ENCODE measurements around the gene RGS9.

The RGS9 gene

DNA sequence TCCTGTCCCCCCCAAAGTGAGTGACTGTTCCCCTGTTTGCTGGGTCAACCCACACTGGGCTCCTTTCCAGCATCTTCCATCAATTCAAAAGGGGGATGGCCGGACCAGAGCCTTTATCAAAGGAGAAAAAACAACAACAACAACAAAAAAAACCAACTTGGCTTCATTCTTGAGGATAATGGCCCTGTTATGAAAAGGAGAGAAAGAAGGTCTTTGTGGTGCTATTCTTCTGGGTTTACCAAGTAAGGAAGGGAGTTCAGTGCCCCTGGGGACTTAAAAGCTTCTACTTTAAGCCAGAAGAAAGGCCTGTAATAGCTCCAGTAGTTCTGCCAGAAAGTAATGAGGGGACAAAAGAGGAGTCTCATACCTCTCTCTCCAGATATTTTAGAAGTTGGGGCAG is 71.5 kb downstream of the RGS9 start:
- peaks cover 5% of the 10 kb centered on the region for H3K27me3 Mint-ChIP-seq
- no peaks in the 10 kb centered on the region for H3K4me1 Mint-ChIP-seq
- no peak overlapping the region for H3K27ac Mint-ChIP-seq
- H3K9me3 Mint-ChIP-seq = no peaks in the 10 kb centered on the region
- no peaks in the 10 kb centered on the region for H3K36me3 Mint-ChIP-seq
- DNase-seq (ENCODE audit: low spot score in 2 of 2) = no peak
- no peak for ATAC-seq (ENCODE audit: low read depth)
- no peak overlapping the region for H3K4me3 Mint-ChIP-seq

DNA sequence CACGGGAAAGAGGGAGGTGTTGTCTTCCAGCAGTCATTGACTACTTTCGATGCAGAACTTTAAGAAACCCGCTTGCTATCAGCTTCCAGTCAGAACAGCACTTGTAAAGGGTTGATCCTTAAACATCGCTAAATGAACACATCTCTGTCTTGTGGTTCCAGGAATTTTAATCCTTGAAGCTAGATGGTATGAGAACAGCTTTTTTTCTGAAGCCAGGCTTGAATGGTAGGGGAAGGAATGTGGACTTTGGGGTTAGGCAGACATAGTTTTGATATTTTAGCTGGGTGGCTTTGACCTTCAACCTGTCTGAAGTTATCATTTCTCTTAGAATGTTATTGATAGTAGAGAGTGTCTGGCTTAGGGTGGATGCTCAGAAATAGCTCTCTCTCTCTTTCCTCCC is 81.1 kb downstream of the RGS9 start:
- Mint-ChIP-seq H3K9me3 (no peaks in the 10 kb centered on the region), H3K4me3 (no peak overlapping the region), H3K27me3 (peaks cover 19% of the 10 kb centered on the region), H3K4me1 (no peaks in the 10 kb centered on the region), H3K36me3 (no peaks in the 10 kb centered on the region), H3K27ac (no peak overlapping the region)
- DNase-seq (ENCODE audit: low spot score in 2 of 2) (no peak), ATAC-seq (ENCODE audit: low read depth) (no peak)

DNA sequence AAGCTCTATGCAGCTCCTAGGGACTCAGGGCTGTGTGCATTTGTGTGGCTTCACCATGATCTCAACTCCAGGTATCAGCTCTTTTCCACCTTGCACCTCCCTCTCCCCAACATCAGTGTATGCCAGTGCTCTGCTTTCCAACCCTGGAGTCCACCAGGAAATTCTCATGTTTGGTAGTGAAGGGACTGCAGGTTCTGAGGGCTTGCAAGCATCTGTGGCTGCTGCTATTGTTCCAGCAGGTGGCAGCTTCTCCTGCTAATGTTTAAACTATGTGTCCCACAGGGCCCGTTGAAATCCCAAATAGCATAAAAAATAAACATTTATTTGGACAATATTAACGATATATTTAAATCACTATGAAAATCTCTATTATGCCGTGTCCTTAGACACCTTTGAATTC is 82.0 kb downstream of the RGS9 start:
- Mint-ChIP-seq H3K4me1 (no peaks in the 10 kb centered on the region), H3K9me3 (no peaks in the 10 kb centered on the region), H3K36me3 (no peaks in the 10 kb centered on the region), H3K4me3 (no peak overlapping the region), H3K27ac (no peak overlapping the region), H3K27me3 (peaks cover 16% of the 10 kb centered on the region)
- ATAC-seq (ENCODE audit: low read depth) (no peak), DNase-seq (ENCODE audit: low spot score in 2 of 2) (no peak)

DNA sequence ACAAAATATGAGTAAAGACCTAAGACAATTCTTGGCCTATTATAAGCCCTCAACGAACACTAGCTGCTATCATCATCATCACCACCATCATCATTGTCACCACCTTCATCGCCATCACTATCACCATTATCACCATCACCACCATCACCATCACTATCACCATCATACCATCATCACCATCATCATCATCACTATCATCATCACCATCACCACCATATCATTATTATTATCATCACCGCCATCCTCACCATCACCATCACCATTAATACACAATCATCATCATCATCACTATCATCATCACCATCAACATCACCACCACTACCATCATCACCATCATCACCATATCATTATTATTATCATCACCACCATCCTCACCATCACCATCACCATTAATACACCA is 82.5 kb downstream of the RGS9 start:
- no peak overlapping the region for H3K4me3 Mint-ChIP-seq
- ATAC-seq (ENCODE audit: low read depth) (no peak), DNase-seq (ENCODE audit: low spot score in 2 of 2) (no peak)
- no peak overlapping the region for H3K27ac Mint-ChIP-seq
- no peaks in the 10 kb centered on the region for H3K4me1 Mint-ChIP-seq
- H3K27me3 Mint-ChIP-seq = peaks cover 13% of the 10 kb centered on the region
- no peaks in the 10 kb centered on the region for H3K9me3 Mint-ChIP-seq
- H3K36me3 Mint-ChIP-seq = no peaks in the 10 kb centered on the region

DNA sequence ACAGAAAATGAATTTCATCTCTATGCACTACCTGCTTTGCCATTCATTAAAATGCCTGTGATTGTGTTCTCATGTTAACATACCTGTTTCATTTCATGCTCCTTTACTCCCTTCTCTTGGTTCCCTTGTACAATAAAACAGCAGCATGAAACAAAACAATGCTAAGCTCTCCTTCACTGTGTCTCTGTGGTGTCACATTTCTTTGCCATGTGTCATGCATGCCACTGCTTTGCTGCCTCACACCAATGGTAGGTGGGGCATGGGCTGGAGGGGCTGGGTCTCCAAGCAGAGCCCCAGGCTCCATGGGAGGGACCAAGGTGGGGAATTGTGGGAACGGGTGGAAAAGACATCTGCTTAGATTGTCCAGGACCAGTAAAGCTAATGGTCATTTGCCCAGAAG is 83.6 kb downstream of the RGS9 start:
- no peak for ATAC-seq (ENCODE audit: low read depth)
- H3K27me3 Mint-ChIP-seq = peaks cover 10% of the 10 kb centered on the region

DNA sequence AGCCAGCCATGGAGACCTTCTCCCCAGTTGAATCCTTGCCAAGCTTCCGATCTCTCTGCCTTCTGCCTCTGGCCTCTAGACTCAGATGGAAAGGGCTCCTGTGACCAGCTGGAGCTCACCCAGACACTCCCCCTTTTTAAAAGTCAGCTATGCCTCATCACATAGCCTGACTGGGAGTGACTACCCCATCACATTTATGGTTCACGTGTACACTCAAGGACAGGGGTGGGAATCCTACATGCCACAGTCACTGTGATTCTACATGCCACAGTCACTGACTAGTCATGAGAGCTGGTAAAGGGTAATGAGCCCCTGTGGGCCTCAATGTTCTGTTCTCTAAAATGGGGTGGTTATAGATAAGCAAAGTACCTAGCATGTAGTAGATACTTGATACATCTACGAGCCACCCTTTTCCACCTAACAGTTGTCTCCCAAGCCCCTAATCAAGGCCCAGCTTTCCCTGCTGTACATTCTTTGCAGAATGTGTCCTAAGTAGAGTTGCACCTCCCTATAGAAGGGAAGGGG is 85.1 kb downstream of the RGS9 start:
- H3K9me3 Mint-ChIP-seq = no peaks in the 10 kb centered on the region
- no peak overlapping the region for H3K27ac Mint-ChIP-seq
- DNase-seq (ENCODE audit: low spot score in 2 of 2) = no peak
- no peaks in the 10 kb centered on the region for H3K4me1 Mint-ChIP-seq
- H3K27me3 Mint-ChIP-seq = peaks cover 7% of the 10 kb centered on the region
- no peak for ATAC-seq (ENCODE audit: low read depth)
- no peak overlapping the region for H3K4me3 Mint-ChIP-seq
- H3K36me3 Mint-ChIP-seq = no peaks in the 10 kb centered on the region

More for the DNA sequence above, 83.6 kb downstream of the RGS9 start:
- Mint-ChIP-seq H3K9me3 (no peaks in the 10 kb centered on the region), H3K27ac (no peak overlapping the region), H3K36me3 (no peaks in the 10 kb centered on the region), H3K4me3 (no peak overlapping the region), H3K4me1 (no peaks in the 10 kb centered on the region)
- no peak for DNase-seq (ENCODE audit: low spot score in 2 of 2)

DNA sequence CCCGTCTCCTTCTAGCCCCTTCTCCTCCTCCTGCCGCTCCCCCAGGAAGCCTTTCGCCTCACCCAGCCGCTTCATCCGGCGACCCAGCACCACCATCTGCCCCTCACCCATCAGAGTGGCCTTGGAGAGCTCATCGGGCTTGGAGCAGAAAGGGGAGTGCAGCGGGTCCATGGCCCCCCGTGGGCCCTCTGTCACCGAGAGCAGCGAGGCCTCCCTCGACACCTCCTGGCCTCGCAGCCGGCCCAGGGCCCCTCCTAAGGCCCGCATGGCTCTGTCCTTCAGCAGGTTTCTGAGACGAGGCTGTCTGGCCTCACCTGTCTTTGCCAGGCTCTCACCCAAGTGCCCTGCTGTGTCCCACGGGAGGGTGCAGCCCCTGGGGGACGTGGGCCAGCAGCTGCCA is 87.9 kb downstream of the RGS9 start:
- H3K27ac Mint-ChIP-seq = no peak overlapping the region
- no peaks in the 10 kb centered on the region for H3K9me3 Mint-ChIP-seq
- ATAC-seq (ENCODE audit: low read depth) = no peak
- peaks cover 8% of the 10 kb centered on the region for H3K4me1 Mint-ChIP-seq
- no peak overlapping the region for H3K4me3 Mint-ChIP-seq
- no peaks in the 10 kb centered on the region for H3K36me3 Mint-ChIP-seq
- DNase-seq (ENCODE audit: low spot score in 2 of 2) = no peak
- H3K27me3 Mint-ChIP-seq = peaks cover 10% of the 10 kb centered on the region

DNA sequence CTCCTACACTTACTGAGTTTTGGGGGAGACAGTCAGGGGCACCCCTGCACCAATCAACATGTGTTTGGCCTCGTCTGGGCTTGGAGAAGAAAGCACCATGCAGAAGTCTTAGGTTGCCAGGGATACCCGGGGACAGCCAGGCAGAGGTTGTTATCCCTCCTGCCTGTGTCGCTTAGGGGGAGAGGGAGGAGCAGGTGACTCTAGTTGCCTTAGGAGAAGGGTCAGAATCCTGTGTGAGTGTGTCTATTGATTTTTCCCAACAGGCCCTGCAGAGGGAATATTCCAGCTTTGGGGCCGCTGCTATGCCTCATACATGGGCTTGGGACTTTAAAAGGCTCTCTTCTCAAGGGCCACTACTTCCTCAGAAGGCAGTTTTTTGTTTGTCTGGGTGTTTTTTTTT is 89.1 kb downstream of the RGS9 start:
- Mint-ChIP-seq H3K27me3 (peaks cover 10% of the 10 kb centered on the region), H3K27ac (no peak overlapping the region), H3K36me3 (no peaks in the 10 kb centered on the region), H3K4me1 (peaks cover 8% of the 10 kb centered on the region), H3K9me3 (no peaks in the 10 kb centered on the region), H3K4me3 (no peak overlapping the region)
- ATAC-seq (ENCODE audit: low read depth) (no peak), DNase-seq (ENCODE audit: low spot score in 2 of 2) (no peak)

DNA sequence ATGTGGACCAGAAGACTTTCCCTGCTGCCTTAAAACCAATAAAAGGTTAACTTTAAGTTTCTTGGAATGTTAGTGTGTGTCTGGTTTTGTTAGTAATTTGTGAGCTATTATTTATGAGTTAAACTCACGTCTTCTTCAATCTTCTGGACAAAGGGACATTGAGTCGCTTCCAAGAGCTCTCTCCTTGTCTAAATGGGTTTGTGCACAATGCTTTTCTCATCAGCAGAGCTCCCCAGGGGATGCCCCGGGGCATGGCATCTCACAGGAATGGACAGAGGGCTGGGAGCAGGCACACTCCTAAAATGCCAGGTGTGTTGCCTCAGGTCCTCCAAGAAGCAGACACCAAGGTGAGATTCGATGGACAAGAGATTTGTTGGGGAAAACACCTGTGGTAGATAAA is 90.5 kb downstream of the RGS9 start:
- ATAC-seq (ENCODE audit: low read depth) = no peak
- peaks cover 10% of the 10 kb centered on the region for H3K27me3 Mint-ChIP-seq
- no peak overlapping the region for H3K4me3 Mint-ChIP-seq
- H3K27ac Mint-ChIP-seq = no peak overlapping the region
- no peaks in the 10 kb centered on the region for H3K9me3 Mint-ChIP-seq
- peaks cover 8% of the 10 kb centered on the region for H3K4me1 Mint-ChIP-seq
- no peak for DNase-seq (ENCODE audit: low spot score in 2 of 2)
- no peaks in the 10 kb centered on the region for H3K36me3 Mint-ChIP-seq

DNA sequence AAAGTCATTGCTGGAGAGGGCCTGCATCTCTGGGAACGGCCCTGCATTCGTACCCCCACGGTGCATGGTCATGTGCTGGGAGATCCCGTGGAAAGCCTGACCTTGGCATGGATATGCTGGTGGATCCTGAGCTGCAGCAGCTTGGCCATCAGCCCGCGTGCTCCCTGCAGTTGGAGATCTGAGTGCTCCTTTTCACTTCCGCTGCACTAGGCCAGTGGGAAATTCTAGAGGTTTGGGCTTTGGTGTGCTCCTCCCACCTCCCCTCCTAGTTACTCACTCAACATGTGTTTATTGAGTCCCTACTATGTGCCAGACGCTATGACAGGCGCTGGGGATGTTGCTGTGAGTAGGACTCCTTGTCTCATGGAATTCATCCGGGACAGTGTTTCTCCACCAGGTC is 91.1 kb downstream of the RGS9 start:
- H3K4me3 Mint-ChIP-seq = no peak overlapping the region
- H3K27ac Mint-ChIP-seq = no peak overlapping the region
- peaks cover 8% of the 10 kb centered on the region for H3K4me1 Mint-ChIP-seq
- DNase-seq (ENCODE audit: low spot score in 2 of 2) (no peak), ATAC-seq (ENCODE audit: low read depth) (no peak)
- H3K36me3 Mint-ChIP-seq = no peaks in the 10 kb centered on the region
- peaks cover 10% of the 10 kb centered on the region for H3K27me3 Mint-ChIP-seq
- no peaks in the 10 kb centered on the region for H3K9me3 Mint-ChIP-seq

DNA sequence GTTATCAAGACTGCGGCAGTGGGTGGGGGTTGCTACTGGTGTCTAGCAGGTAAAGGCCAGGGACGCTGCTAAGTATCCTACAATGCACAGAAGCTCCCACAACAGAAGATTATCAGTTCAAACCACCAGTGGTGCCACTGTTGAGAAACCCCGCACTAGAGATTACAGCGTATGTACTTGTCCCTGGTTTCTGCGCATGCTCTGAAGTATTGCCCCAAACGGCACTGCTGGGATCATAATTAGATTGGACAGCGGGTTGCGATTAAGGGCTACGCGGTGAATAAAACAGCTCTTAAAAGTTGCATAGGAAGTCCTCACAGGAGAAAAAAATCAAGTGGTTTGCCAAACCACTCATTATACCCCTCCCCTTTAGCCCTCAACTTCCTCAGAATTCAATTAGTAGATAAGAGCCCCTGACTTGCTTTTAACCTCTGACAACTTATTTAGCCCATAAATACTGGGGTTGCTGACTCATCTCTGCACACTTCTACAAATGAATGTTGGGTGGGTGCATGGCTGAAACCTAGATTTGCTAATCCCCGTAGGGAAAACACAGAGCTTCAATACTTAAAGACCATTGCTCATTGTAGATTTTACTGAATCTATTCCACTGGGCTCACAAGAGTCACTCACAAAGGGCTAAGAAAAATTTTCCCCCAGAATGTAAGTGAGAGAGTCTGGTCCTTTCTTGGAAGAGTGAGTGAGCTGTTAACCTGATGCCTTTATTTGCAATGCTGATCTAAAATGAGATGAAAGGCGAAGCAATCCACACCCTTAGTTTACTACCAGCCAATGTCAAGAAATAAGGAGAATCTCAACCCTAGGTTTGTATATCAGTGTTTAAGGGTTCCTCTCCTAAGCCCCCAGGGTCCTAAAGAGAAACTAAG is 91.8 kb downstream of the RGS9 start:
- Mint-ChIP-seq H3K4me1 (peaks cover 8% of the 10 kb centered on the region), H3K27ac (no peak overlapping the region), H3K9me3 (no peaks in the 10 kb centered on the region), H3K36me3 (no peaks in the 10 kb centered on the region), H3K4me3 (no peak overlapping the region), H3K27me3 (peaks cover 10% of the 10 kb centered on the region)
- ATAC-seq (ENCODE audit: low read depth) = no peak
- no peak for DNase-seq (ENCODE audit: low spot score in 2 of 2)

DNA sequence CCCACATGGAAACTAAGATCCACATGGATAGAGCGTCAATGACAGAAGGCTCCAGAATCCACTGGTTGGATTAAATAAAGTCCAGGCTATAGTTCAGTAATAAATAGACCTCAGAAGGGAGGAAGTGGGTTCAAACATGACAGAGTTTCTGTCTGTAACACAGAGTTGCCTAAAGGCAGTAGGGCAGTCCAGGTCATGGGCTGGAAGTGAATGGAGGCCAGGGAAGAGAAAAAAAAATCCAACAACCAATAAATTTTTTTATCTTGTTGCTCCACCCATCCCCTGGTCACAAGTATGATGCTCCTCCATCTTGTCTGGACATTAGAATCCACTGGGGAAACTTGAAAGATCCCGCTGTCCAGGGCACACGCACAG is 92.4 kb downstream of the RGS9 start:
- peaks cover 8% of the 10 kb centered on the region for H3K4me1 Mint-ChIP-seq
- H3K27me3 Mint-ChIP-seq = peaks cover 10% of the 10 kb centered on the region
- no peak overlapping the region for H3K27ac Mint-ChIP-seq
- H3K4me3 Mint-ChIP-seq = no peak overlapping the region
- no peaks in the 10 kb centered on the region for H3K36me3 Mint-ChIP-seq
- no peak for DNase-seq (ENCODE audit: low spot score in 2 of 2)
- H3K9me3 Mint-ChIP-seq = no peaks in the 10 kb centered on the region
- no peak for ATAC-seq (ENCODE audit: low read depth)

DNA sequence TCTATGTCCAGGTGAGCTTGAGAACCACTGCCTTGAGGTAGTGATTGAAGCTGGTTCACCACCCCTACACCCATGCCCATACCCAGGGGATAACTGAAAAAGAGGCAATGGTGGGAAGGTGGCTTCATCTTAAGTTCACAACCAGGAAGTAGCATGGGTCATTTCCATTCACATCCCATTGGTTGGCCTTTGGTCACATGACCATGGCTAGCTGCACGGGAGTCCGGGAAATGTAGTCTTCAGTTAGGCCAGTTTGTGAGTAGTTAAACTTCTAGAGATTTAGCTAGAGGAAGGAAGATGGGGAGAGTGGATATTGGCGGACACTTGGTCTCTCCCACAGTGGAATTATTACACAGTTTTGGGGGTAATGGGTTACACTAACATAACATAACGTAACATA is 92.9 kb downstream of the RGS9 start:
- Mint-ChIP-seq H3K4me3 (no peak overlapping the region), H3K27me3 (peaks cover 10% of the 10 kb centered on the region), H3K9me3 (no peaks in the 10 kb centered on the region), H3K4me1 (peaks cover 8% of the 10 kb centered on the region), H3K36me3 (no peaks in the 10 kb centered on the region), H3K27ac (no peak overlapping the region)
- ATAC-seq (ENCODE audit: low read depth) = no peak
- no peak for DNase-seq (ENCODE audit: low spot score in 2 of 2)

DNA sequence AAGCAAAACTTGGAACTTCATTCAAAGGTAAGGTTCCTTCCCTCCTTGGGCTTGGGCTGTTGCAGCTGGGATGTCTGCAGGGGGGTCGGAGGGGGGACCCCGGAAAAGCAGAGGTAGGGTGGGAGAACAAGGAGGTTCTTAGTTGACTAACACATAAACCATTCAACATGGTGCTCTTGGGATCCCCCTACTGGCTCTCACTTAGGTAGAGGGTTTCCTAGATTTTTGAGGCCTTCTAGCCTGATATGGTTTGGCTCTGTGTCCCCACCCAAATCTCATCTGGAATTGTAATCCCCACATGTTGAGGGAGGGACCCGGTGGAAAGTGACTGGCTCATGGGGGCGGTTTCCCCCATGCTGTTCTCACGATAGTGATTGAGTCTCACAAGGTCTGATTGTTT is 93.9 kb downstream of the RGS9 start:
- H3K36me3 Mint-ChIP-seq = no peaks in the 10 kb centered on the region
- no peak overlapping the region for H3K27ac Mint-ChIP-seq
- no peak overlapping the region for H3K4me3 Mint-ChIP-seq
- H3K27me3 Mint-ChIP-seq = peaks cover 7% of the 10 kb centered on the region
- ATAC-seq (ENCODE audit: low read depth) (no peak), DNase-seq (ENCODE audit: low spot score in 2 of 2) (no peak)
- peaks cover 8% of the 10 kb centered on the region for H3K4me1 Mint-ChIP-seq
- H3K9me3 Mint-ChIP-seq = peaks cover 3% of the 10 kb centered on the region
